HG02970 (cell line): ENCODE measurements around the gene CDYL2.

Experiments
- ATAC-seq: cut with Tn5 transposase; IDR thresholded peaks from one replicate; pipeline ENCODE4 v1.9.1; 2021; ENCODE audit warnings: mild to moderate bottlenecking, moderate library complexity, moderate number of reproducible peaks; ENCODE audit not compliant: unreplicated experiment, low FRiP score

The CDYL2 gene

GRCh38 chr16:80640316-80640715 is 164.1 kb downstream of the CDYL2 start:
- ATAC-seq, result no peak

- no peak for ATAC-seq
Observed at GRCh38 chr16:80639636-80640035, 164.8 kb downstream of the CDYL2 start.

- no peak for ATAC-seq
Observed at GRCh38 chr16:80637621-80638020, 166.8 kb downstream of the CDYL2 start.

- no peak for ATAC-seq
Observed at GRCh38 chr16:80631581-80631980, 172.8 kb downstream of the CDYL2 start.

GRCh38 chr16:80628254-80628653 is 176.1 kb downstream of the CDYL2 start:
- no peak for ATAC-seq

GRCh38 chr16:80627108-80627507 is 177.3 kb downstream of the CDYL2 start:
- no peak for ATAC-seq

GRCh38 chr16:80623376-80623775 is 181.0 kb downstream of the CDYL2 start:
- ATAC-seq, result no peak

GRCh38 chr16:80622007-80622406 is 182.4 kb downstream of the CDYL2 start:
- ATAC-seq, result no peak

GRCh38 chr16:80620736-80621605 is 183.4 kb downstream of the CDYL2 start:
- ATAC-seq, result no peak

- no peak for ATAC-seq
Observed at GRCh38 chr16:80619824-80620223, 184.6 kb downstream of the CDYL2 start.

GRCh38 chr16:80618862-80619648 is 185.3 kb downstream of the CDYL2 start:
- ATAC-seq, result no peak

GRCh38 chr16:80616362-80616761 is 188.0 kb downstream of the CDYL2 start:
- no peak for ATAC-seq

- ATAC-seq, result no peak
Observed at GRCh38 chr16:80615735-80616134, 188.7 kb downstream of the CDYL2 start.

GRCh38 chr16:80614908-80615671 is 189.3 kb downstream of the CDYL2 start:
- ATAC-seq, result no peak

GRCh38 chr16:80612461-80613017 is 191.9 kb downstream of the CDYL2 start:
- no peak for ATAC-seq

GRCh38 chr16:80611930-80612327 is 192.5 kb downstream of the CDYL2 start:
- no peak for ATAC-seq

- no peak for ATAC-seq
Observed at GRCh38 chr16:80611171-80611929, 193.0 kb downstream of the CDYL2 start.

GRCh38 chr16:80610481-80611156 is 193.8 kb downstream of the CDYL2 start:
- ATAC-seq, result no peak

GRCh38 chr16:80608946-80609345 is 195.5 kb downstream of the CDYL2 start:
- no peak for ATAC-seq
